HG02571 (cell line): ENCODE data around the gene PIGU.
"Not testable (repeated sequence)": the region's sequence is repeated elsewhere in the genome, so short reads cannot be mapped to it uniquely, and the experiment has no call there.

ENCODE experiments used
- ATAC-seq: cut with Tn5 transposase; IDR thresholded peaks from one replicate; pipeline ENCODE4 v1.9.1; 2021; ENCODE audit warnings: mild to moderate bottlenecking, moderate library complexity; ENCODE audit not compliant: unreplicated experiment

Gene PIGU

GRCh38 chr20:34676642-34677373, at the start of gene PIGU:
Gene PIGU (minus strand): TSS chr20:34677092. CDS start chr20:34677085, 7 bp downstream.
- peak; percentile 94 for ATAC-seq

GRCh38 chr20:34724172-34724571, 47.3 kb upstream of the PIGU start:
- ATAC-seq, result no peak

- ATAC-seq, result not testable (repeated sequence)
These were observed 45.7 kb upstream of the PIGU start for GRCh38 chr20:34722560-34722959.

- no peak for ATAC-seq
These were observed 43.4 kb upstream of the PIGU start for GRCh38 chr20:34720266-34720665.

GRCh38 chr20:34719242-34720017, 42.5 kb upstream of the PIGU start:
- ATAC-seq, result peak; percentile 87

GRCh38 chr20:34717230-34718095, 40.6 kb upstream of the PIGU start:
- no peak for ATAC-seq

GRCh38 chr20:34716921-34717229, 40.0 kb upstream of the PIGU start:
- no peak for ATAC-seq

GRCh38 chr20:34715384-34715783, 38.5 kb upstream of the PIGU start:
- no peak for ATAC-seq

- not testable (repeated sequence) for ATAC-seq
These were observed 37.1 kb upstream of the PIGU start for GRCh38 chr20:34713944-34714515.

GRCh38 chr20:34713194-34713943, 36.5 kb upstream of the PIGU start:
- ATAC-seq, result no peak

GRCh38 chr20:34712525-34713192, 35.8 kb upstream of the PIGU start:
- ATAC-seq, result no peak

GRCh38 chr20:34711813-34712430, 35.0 kb upstream of the PIGU start:
- no peak for ATAC-seq

- no peak for ATAC-seq
These were observed 34.1 kb upstream of the PIGU start for GRCh38 chr20:34710861-34711574.

- no peak for ATAC-seq
These were observed 33.6 kb upstream of the PIGU start for GRCh38 chr20:34710568-34710839.

GRCh38 chr20:34709831-34710567, 33.1 kb upstream of the PIGU start:
- ATAC-seq, result peak; percentile 33

- ATAC-seq, result peak; percentile 45
These were observed 32.3 kb upstream of the PIGU start for GRCh38 chr20:34709044-34709830.

GRCh38 chr20:34708621-34709043, 31.7 kb upstream of the PIGU start:
- no peak for ATAC-seq
